B cell (primary cell): Measurements from ENCODE around the gene PHRF1.

Experiments used
- EZH2 ChIP-seq: IDR thresholded peaks from 2 replicates; pipeline ENCODE4 v1.6.1; 2012; ENCODE audit warnings: borderline replicate concordance, low read depth, mild to moderate bottlenecking, moderate library complexity, low read length; ENCODE audit not compliant: insufficient read depth, poor library complexity, severe bottlenecking
- TF ChIP-seq, protein P1 (sequence below): fragments of 200-600 bp; IDR thresholded peaks from one replicate; pipeline ENCODE4 v1.8.0; 2022; ENCODE audit warnings: antibody characterized with exemption, mild to moderate bottlenecking

GRCh38 chr11:635945-636510 lies 59.8 kb downstream of the PHRF1 start:
- no peak for TF ChIP-seq EZH2
- TF ChIP-seq, protein P1, sequence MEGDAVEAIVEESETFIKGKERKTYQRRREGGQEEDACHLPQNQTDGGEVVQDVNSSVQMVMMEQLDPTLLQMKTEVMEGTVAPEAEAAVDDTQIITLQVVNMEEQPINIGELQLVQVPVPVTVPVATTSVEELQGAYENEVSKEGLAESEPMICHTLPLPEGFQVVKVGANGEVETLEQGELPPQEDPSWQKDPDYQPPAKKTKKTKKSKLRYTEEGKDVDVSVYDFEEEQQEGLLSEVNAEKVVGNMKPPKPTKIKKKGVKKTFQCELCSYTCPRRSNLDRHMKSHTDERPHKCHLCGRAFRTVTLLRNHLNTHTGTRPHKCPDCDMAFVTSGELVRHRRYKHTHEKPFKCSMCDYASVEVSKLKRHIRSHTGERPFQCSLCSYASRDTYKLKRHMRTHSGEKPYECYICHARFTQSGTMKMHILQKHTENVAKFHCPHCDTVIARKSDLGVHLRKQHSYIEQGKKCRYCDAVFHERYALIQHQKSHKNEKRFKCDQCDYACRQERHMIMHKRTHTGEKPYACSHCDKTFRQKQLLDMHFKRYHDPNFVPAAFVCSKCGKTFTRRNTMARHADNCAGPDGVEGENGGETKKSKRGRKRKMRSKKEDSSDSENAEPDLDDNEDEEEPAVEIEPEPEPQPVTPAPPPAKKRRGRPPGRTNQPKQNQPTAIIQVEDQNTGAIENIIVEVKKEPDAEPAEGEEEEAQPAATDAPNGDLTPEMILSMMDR = no peak
